ENCODE measurements around the gene NOTUM. TPM values are rescaled to one million over a fixed set of nuclear protein-coding genes. Genes with fewer than 3 reads are reported as not detected.

Gene NOTUM
- total RNA-seq, 1 donor from 2014 or later = 5.9 TPM

GRCh38 chr17:81980707-81981343 is 19.8 kb upstream of the NOTUM start:
- H3K27ac Mint-ChIP-seq = no peak overlapping the region
- H3K4me1 Mint-ChIP-seq = peaks cover 18% of the 10 kb centered on the region
- H3K9me3 Mint-ChIP-seq = no peaks in the 10 kb centered on the region
- no peaks in the 10 kb centered on the region for H3K27me3 Mint-ChIP-seq (ENCODE audit: low read depth)
- no peak for DNase-seq (ENCODE audit: low spot score in 2 of 2, unreplicated experiment in 2 of 2)
- no peak for TF ChIP-seq CTCF (IDR thresholded peaks at IDR 0.05; ENCODE audit: unreplicated experiment)
- no peak overlapping the region for H3K4me3 Mint-ChIP-seq
- H3K36me3 Mint-ChIP-seq = peaks cover 9% of the 10 kb centered on the region

- H3K27ac Mint-ChIP-seq = no peak overlapping the region
- no peak for TF ChIP-seq CTCF (IDR thresholded peaks at IDR 0.05; ENCODE audit: unreplicated experiment)
- peak overlapping the region; percentile 41 for H3K4me3 Mint-ChIP-seq
- H3K36me3 Mint-ChIP-seq = peaks cover 9% of the 10 kb centered on the region
- no peaks in the 10 kb centered on the region for H3K9me3 Mint-ChIP-seq
- no peaks in the 10 kb centered on the region for H3K27me3 Mint-ChIP-seq (ENCODE audit: low read depth)
- no peak for DNase-seq (ENCODE audit: low spot score in 2 of 2, unreplicated experiment in 2 of 2)
- H3K4me1 Mint-ChIP-seq = peaks cover 18% of the 10 kb centered on the region
Measured at GRCh38 chr17:81980122-81980521, 19.1 kb upstream of the NOTUM start.

- no peaks in the 10 kb centered on the region for H3K9me3 Mint-ChIP-seq
- peaks cover 5% of the 10 kb centered on the region for H3K36me3 Mint-ChIP-seq
- H3K27me3 Mint-ChIP-seq (ENCODE audit: low read depth) = no peaks in the 10 kb centered on the region
- no peak for DNase-seq (ENCODE audit: low spot score in 2 of 2, unreplicated experiment in 2 of 2)
- TF ChIP-seq CTCF (IDR thresholded peaks at IDR 0.05; ENCODE audit: unreplicated experiment) = no peak
- peak overlapping the region; percentile 71 for H3K4me3 Mint-ChIP-seq
- peaks cover 18% of the 10 kb centered on the region for H3K4me1 Mint-ChIP-seq
- peak overlapping the region; percentile 50 for H3K27ac Mint-ChIP-seq
Measured at GRCh38 chr17:81978524-81979298, 17.7 kb upstream of the NOTUM start.

- no peak for TF ChIP-seq CTCF (IDR thresholded peaks at IDR 0.05; ENCODE audit: unreplicated experiment)
- peaks cover 14% of the 10 kb centered on the region for H3K4me1 Mint-ChIP-seq
- peaks cover 3% of the 10 kb centered on the region for H3K9me3 Mint-ChIP-seq
- peaks cover 5% of the 10 kb centered on the region for H3K36me3 Mint-ChIP-seq
- peak within 1 kb of the TSS; percentile 89 for H3K4me3 Mint-ChIP-seq
- peak; percentile 94 to 96 for DNase-seq (ENCODE audit: low spot score in 2 of 2, unreplicated experiment in 2 of 2)
- no peaks in the 10 kb centered on the region for H3K27me3 Mint-ChIP-seq (ENCODE audit: low read depth)
- peak within 1 kb of the TSS; percentile 90 for H3K27ac Mint-ChIP-seq
Measured at GRCh38 chr17:81977211-81977808, 16.3 kb upstream of the NOTUM start, which contains the start of gene ASPSCR1. Gene ASPSCR1, plus strand, starts transcription at chr17:81977629. Its CDS starts 18 bp downstream, at chr17:81977647.

GRCh38 chr17:81976332-81977210 is 15.6 kb upstream of the NOTUM start:
- no peak for TF ChIP-seq CTCF (IDR thresholded peaks at IDR 0.05; ENCODE audit: unreplicated experiment)
- H3K27me3 Mint-ChIP-seq (ENCODE audit: low read depth) = no peaks in the 10 kb centered on the region
- H3K36me3 Mint-ChIP-seq = peaks cover 5% of the 10 kb centered on the region
- peak overlapping the region; percentile 89 for H3K4me3 Mint-ChIP-seq
- H3K9me3 Mint-ChIP-seq = peaks cover 4% of the 10 kb centered on the region
- H3K4me1 Mint-ChIP-seq = peaks cover 12% of the 10 kb centered on the region
- H3K27ac Mint-ChIP-seq = peak overlapping the region; percentile 90
- no peak for DNase-seq (ENCODE audit: low spot score in 2 of 2, unreplicated experiment in 2 of 2)

All from mesothelial cell of epicardium (in vitro differentiated cells).